ENCODE measurements around the gene WNT1.

- no peak for TF ChIP-seq ZBTB11 (CRISPR knock-in tag; IDR thresholded peaks at IDR 0.05)
- TF ChIP-seq USF2 (CRISPR knock-in tag; IDR thresholded peaks at IDR 0.05) = no peak
- no peak for TF ChIP-seq SP1 (CRISPR knock-in tag; IDR thresholded peaks at IDR 0.05)
- no peak for TF ChIP-seq CTCF (IDR thresholded peaks at IDR 0.05 in 2 of 3, conservative IDR thresholded peaks at IDR 0.05 in 1 of 3; ENCODE audit: insufficient read depth in 2 of 3, low read depth in 1 of 3, low read length in 3 of 3)
- no peak for TF ChIP-seq DEAF1 (CRISPR knock-in tag; IDR thresholded peaks at IDR 0.05)
- no peak for TF ChIP-seq RFX7 (CRISPR knock-in tag; IDR thresholded peaks at IDR 0.05)
- no peak for TF ChIP-seq TCF7L2 (IDR thresholded peaks at IDR 0.05; ENCODE audit: low read depth, low read length)
- TF ChIP-seq PTTG1 (tag; IDR thresholded peaks at IDR 0.05; ENCODE audit: low read depth) = no peak
- no peak for TF ChIP-seq MXI1 (IDR thresholded peaks at IDR 0.05; ENCODE audit: low read depth, low read length)
- no peak for TF ChIP-seq KAT7 (CRISPR knock-in tag; IDR thresholded peaks at IDR 0.05; ENCODE audit: borderline replicate concordance)
- no peak for TF ChIP-seq ARID3B (CRISPR knock-in tag; IDR thresholded peaks at IDR 0.05; ENCODE audit: borderline replicate concordance)
Observed at GRCh38 chr12:48990552-48990951, 12.4 kb downstream of the WNT1 start.

All from K562 (cell line).